Body of pancreas (tissue), 4 donors: ENCODE measurements around the gene DAND5. TPM values are rescaled to one million over a fixed set of nuclear protein-coding genes. Genes with fewer than 3 reads are reported as not detected.
"Not testable (repeated sequence)": the region's sequence is repeated elsewhere in the genome, so short reads cannot be mapped to it uniquely, and the experiment has no call there.

Experiments used
- ATAC-seq: fragments of 150-250 bp; one replicate; pipeline ENCODE4 v1.9.1; 2016
- DNase-seq, 4 donors: peaks; one replicate each; pipeline ENCODE4 v3.0.0-alpha.2; 2019
- H3K27ac ChIP-seq, 4 donors: fragments of 200-600 bp; sonication (generic); 1 replicate in 3 of 4; 2 replicates in 1 of 4; pipeline versions ENCODE4 v1.5.1 to v1.6.1; 2016 to 2019; ENCODE audit warnings: mild to moderate bottlenecking in 1 of 4, mixed read lengths in 1 of 4, moderate library complexity in 1 of 4
- H3K27me3 ChIP-seq, 2 donors: fragments of 200-600 bp; sonication (generic); one replicate each; pipeline ENCODE4 v1.6.0; 2016; ENCODE audit warnings: mild to moderate bottlenecking in 1 of 2
- H3K36me3 ChIP-seq, 2 donors: fragments of 200-600 bp; sonication (generic); replicated peaks in 1 of 2; 2 replicates each; pipeline ENCODE4 v1.5.1; 2016; ENCODE audit warnings: low read depth in 2 of 2; ENCODE audit not compliant: insufficient read depth in 1 of 2
- H3K4me1 ChIP-seq: fragments of 200-600 bp; sonication (generic); one replicate; pipeline ENCODE4 v1.6.0; 2016
- H3K4me3 ChIP-seq, 2 donors: fragments of 200-600 bp; sonication (generic); 1 replicate in 1 of 2; 2 replicates in 1 of 2; pipeline ENCODE4 v1.5.1; 2016 to 2019
- H3K9me3 ChIP-seq, 3 donors: fragments of 200-600 bp; sonication (generic); 1 replicate in 2 of 3; 2 replicates in 1 of 3; pipeline ENCODE4 v1.5.1; 2016
- POLR2A ChIP-seq, 3 donors: fragments of 450-650 bp; IDR thresholded peaks; one replicate each; pipeline ENCODE4 v1.6.1; 2016; ENCODE audit warnings: antibody characterized with exemption in 3 of 3, mild to moderate bottlenecking in 2 of 3
- WGBS, 2 donors: methylation state at CpG; one replicate each; pipeline ENCODE4 v1.1.5; 2017; 5-methylcytosine and 5-hydroxymethylcytosine counted together
- intact Hi-C: fragments of 100-400 bp; cut with DNase I; formaldehyde crosslinking; loops from one replicate; pipeline ENCODE4 v1.15.1; 2023
- total RNA-seq, 2 donors: library from RNA; depleted of rRNA; stranded (reverse); fragments of >200 nt; gene quantifications; one replicate each; pipeline ENCODE4 v1.1.0, GENCODE V29; 2016
- TF ChIP-seq, protein P1 (sequence below), 7 experiments: fragments of 450-650 bp in 4 of 7; fragments of 200-600 bp in 3 of 7; sonication (generic) in 3 of 7; IDR thresholded peaks; one replicate each; pipeline ENCODE4 v1.5.1; 2016 to 2019; ENCODE audit warnings: antibody characterized with exemption in 7 of 7

The DAND5 gene
- total RNA-seq, 2 donors from 2014 or later = not detected

DNA sequence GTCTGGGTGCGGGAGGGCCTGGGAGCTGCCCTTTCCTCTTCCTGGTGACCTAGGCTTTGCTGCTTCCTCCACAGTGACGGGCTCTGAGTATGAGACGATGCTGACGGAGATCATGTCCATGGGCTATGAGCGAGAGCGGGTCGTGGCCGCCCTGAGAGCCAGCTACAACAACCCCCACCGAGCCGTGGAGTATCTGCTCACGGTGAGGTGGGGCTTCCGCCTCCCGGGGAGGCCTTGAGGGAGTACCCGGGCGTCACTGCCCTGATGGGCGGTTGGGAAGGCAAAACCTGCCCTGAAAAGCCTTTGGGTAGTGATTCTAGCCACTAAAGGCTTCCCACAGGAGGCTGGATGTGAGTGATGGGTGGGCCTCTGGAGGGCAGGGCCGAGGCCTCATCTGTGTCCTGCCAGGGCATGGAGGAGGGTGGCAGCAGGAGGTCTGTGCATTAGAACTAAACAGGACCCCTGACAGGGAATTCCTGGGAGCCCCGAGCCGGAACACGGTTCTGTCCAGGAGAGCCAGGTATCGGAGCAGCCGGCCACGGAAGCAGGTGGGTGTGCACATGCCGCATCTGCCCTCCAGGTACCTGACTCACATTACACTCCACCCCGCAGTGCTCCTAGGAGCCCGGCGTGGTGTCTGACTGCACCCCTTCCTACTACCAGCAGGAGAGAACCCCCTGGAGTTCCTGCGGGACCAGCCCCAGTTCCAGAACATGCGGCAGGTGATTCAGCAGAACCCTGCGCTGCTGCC lies 20.6 kb upstream of the DAND5 start:
- Histone ChIP-seq H3K27ac (no peak overlapping the region), H3K36me3 (peaks cover 8 to 29% of the 10 kb centered on the region in 2 donors), H3K4me1 (peaks cover 35% of the 10 kb centered on the region), H3K9me3 (no peaks in the 10 kb centered on the region), H3K4me3 (no peak overlapping the region), H3K27me3 (no peaks in the 10 kb centered on the region)
- ATAC-seq = no peak
- WGBS, 2 donors = 92 to 100% methylated on average over 5 to 30 of the region's 30 CpGs
- intact Hi-C loops = no loop called here
- no peak for DNase-seq
- TF ChIP-seq, protein P1, sequence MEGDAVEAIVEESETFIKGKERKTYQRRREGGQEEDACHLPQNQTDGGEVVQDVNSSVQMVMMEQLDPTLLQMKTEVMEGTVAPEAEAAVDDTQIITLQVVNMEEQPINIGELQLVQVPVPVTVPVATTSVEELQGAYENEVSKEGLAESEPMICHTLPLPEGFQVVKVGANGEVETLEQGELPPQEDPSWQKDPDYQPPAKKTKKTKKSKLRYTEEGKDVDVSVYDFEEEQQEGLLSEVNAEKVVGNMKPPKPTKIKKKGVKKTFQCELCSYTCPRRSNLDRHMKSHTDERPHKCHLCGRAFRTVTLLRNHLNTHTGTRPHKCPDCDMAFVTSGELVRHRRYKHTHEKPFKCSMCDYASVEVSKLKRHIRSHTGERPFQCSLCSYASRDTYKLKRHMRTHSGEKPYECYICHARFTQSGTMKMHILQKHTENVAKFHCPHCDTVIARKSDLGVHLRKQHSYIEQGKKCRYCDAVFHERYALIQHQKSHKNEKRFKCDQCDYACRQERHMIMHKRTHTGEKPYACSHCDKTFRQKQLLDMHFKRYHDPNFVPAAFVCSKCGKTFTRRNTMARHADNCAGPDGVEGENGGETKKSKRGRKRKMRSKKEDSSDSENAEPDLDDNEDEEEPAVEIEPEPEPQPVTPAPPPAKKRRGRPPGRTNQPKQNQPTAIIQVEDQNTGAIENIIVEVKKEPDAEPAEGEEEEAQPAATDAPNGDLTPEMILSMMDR (IDR thresholded peaks at IDR 0.05) = no peak
- no peak for TF ChIP-seq POLR2A (IDR thresholded peaks at IDR 0.05)

DNA sequence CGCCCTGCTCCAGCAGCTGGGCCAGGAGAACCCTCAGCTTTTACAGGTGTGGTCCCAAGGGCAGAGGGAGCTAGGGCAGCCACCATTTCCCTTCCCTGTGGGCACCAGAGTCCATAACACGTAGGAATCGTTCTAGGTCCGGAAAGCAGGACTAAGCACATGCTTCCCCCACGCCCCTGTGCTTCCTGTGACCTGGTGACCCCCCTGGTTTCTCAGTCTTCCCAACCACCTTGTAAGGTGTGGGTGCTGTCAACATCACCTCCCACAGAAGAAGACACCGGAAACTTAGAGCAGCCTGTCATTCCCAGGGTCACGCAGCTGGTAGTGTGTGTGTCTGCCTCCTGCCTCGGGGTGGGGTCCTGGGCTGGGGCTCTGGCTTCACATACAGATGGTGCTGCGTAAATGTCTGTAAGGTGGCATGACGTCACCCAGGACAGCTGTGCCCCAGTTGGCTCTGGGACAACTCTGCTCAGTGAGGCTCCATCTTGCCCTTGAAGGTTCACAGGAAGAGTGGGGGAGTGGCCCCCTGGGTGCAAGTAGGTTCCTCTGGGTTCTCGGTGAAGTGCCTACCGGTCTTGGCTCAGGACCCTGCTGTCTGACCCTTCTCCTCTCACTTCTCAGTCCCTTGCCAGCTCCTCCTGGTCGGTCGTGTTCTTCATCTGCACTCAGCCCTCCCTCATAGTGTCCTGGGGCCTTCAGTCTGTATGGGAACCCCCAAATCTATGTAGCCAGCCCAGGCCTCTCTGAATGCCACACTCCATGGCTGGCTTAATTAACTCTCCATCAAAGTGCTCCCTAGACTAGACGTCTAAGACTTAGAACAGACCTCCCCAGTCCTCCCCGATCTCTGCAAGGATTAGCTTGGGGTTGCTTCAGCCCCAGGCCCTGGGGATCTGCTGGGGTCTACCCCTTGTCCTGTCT lies 19.8 kb upstream of the DAND5 start:
- Histone ChIP-seq H3K9me3 (no peaks in the 10 kb centered on the region), H3K27me3 (no peaks in the 10 kb centered on the region), H3K36me3 (peaks cover 8 to 31% of the 10 kb centered on the region in 2 donors), H3K4me1 (peaks cover 36% of the 10 kb centered on the region), H3K27ac (no peak overlapping the region), H3K4me3 (no peak overlapping the region)
- ATAC-seq = no peak
- 75 to 88% methylated on average over 12 to 14 of the region's 16 CpGs for WGBS, 2 donors
- intact Hi-C loops = no loop called here
- no peak for DNase-seq
- no peak for TF ChIP-seq POLR2A (IDR thresholded peaks at IDR 0.05)
- TF ChIP-seq, protein P1 (IDR thresholded peaks at IDR 0.05) = no peak

DNA sequence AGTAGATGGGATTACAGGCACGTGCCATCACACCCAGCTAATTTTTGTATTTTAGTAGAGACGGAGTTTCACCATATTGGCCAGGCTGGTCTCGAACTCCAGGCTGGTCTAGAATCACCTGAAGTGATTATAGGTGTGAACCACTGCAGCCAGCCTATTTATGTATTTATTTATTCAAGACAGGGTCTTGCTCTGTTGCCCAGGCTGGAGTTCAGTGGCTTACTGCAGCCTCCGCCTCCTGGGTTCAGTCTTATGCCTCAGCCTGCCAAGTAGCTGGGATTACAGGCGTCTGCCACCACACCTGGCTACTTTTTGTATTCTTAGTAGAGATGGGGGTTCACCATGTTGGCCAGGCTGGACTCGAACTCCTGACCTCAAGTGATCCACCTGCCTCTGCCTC lies 17.3 kb upstream of the DAND5 start:
- WGBS, 2 donors = 93% methylated on average over 6 of the region's 6 CpGs
- H3K4me3 ChIP-seq, H3K9me3 ChIP-seq, intact Hi-C loops, ATAC-seq, H3K27me3 ChIP-seq, DNase-seq: not testable (repeated sequence)
- Histone ChIP-seq H3K4me1 (peaks cover 47% of the 10 kb centered on the region), H3K36me3 (peaks cover 8 to 31% of the 10 kb centered on the region in 2 donors), H3K27ac (peak overlapping the region in 1 of 4 donors; percentile 10)

DNA sequence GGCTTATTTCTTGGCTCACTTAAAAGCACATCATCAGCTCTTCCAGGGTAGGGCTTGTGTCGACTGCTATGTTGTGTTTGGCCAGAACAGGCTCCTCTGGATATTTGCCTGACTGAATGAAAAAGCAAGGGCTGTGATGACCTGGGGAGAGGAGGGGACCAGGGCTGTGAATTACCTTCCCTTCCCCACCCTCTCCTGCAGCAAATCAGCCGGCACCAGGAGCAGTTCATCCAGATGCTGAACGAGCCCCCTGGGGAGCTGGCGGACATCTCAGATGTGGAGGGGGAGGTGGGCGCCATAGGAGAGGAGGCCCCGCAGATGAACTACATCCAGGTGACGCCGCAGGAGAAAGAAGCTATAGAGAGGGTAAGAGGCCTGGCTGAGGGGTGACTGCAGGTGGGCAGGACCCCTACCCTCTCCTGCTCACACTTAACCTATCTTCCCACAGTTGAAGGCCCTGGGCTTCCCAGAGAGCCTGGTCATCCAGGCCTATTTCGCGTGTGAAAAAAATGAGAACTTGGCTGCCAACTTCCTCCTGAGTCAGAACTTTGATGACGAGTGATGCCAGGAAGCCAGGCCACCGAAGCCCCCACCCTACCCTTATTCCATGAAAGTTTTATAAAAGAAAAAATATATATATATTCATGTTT lies 16.8 kb upstream of the DAND5 start:
- Histone ChIP-seq H3K36me3 (peaks cover 8 to 31% of the 10 kb centered on the region in 2 donors), H3K27ac (peak overlapping the region in 2 of 4 donors; percentile 10 to 52), H3K9me3 (no peaks in the 10 kb centered on the region), H3K27me3 (no peaks in the 10 kb centered on the region), H3K4me3 (no peak overlapping the region), H3K4me1 (peaks cover 45% of the 10 kb centered on the region)
- ATAC-seq = no peak
- TF ChIP-seq, protein P1 (IDR thresholded peaks at IDR 0.05) = no peak
- DNase-seq = no peak
- 53 to 60% methylated on average over 5 to 12 of the region's 12 CpGs for WGBS, 2 donors
- intact Hi-C loops = no loop called here
